ENCODE data around the gene CCHCR1.
"Not testable (repeated sequence)": the region's sequence is repeated elsewhere in the genome, so short reads cannot be mapped to it uniquely, and the experiment has no call there.

CCHCR1 gene, protein sequence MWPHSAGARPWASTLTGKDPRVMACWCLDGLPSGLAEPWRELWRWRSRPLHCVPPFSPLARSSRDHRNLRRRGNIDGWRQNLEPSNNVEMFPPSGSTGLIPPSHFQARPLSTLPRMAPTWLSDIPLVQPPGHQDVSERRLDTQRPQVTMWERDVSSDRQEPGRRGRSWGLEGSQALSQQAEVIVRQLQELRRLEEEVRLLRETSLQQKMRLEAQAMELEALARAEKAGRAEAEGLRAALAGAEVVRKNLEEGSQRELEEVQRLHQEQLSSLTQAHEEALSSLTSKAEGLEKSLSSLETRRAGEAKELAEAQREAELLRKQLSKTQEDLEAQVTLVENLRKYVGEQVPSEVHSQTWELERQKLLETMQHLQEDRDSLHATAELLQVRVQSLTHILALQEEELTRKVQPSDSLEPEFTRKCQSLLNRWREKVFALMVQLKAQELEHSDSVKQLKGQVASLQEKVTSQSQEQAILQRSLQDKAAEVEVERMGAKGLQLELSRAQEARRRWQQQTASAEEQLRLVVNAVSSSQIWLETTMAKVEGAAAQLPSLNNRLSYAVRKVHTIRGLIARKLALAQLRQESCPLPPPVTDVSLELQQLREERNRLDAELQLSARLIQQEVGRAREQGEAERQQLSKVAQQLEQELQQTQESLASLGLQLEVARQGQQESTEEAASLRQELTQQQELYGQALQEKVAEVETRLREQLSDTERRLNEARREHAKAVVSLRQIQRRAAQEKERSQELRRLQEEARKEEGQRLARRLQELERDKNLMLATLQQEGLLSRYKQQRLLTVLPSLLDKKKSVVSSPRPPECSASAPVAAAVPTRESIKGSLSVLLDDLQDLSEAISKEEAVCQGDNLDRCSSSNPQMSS

DNA sequence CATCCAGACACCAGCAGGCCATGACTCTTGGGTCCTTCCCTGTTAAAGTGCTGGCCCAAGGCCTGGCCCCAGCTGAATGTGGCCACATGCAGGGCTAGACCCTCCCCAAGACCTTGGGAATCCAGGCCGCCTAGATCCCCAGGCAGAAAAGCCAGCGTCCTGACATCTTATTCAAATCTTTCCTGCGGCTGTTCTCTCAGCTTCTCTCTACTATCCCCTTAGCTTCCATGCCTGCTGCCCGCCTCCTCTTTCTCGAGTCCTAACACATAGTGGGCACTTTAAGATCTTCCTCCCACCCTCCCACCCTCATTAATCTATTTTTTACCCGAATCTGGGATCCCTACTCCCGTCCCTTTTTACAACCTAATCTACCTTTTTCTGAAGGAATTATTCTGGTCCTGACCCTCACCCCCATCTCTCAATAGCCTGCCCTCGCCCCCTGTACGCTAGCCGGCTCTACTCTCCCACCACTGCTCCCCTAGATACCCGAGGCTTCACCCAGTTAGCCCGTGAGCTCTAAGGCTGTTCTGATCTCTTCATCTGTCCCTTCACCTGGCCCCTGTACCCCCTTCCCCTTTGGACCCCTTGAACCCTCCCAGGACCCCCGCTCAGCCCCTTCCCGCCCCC is at the start of gene CCHCR1:
CCHCR1 (minus strand) TSS at position 290 of the 627 bp plus-strand sequence; CDS start at position 88, 202 bp downstream.
- DNase-seq, result no peak

DNA sequence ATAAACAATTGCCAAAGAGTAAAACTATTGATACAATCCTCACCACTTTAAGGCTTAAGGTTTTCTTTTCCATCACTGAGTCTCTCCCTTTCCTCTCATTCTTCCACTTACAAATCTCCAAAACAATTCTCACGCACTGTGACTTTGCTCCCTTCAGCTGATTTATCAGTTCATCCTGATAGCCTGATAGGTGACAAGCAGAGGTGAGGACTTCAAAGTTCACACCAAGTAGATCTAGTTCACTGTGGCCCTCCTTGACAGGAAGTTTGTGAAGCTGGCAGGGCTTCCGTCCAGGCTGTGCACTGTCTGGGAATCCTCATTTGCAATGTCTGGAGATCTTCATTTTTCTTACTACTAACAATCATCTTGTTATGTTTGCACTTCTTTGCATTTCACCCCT is 48.0 kb upstream of the CCHCR1 start:
- DNase-seq, result no peak

DNA sequence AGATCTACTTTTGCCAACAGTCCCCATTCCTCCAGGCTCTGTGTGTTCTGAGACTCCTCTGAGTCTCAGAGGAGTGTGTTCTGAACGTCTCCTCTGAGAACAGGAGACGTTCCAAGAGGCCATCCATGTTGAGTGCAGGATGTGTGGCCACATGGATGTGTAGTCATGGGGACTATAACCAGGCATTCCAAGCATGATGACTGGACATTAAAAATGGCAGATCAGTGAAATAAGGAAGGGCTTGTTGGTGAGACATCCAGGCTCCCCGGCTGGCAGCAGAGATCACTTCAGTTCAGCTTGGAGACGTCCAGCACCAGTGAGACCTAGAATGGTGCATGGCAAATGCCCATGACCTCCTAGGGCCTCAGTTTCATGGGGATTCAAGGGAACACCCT is 47.1 kb upstream of the CCHCR1 start:
- DNase-seq, result no peak

DNA sequence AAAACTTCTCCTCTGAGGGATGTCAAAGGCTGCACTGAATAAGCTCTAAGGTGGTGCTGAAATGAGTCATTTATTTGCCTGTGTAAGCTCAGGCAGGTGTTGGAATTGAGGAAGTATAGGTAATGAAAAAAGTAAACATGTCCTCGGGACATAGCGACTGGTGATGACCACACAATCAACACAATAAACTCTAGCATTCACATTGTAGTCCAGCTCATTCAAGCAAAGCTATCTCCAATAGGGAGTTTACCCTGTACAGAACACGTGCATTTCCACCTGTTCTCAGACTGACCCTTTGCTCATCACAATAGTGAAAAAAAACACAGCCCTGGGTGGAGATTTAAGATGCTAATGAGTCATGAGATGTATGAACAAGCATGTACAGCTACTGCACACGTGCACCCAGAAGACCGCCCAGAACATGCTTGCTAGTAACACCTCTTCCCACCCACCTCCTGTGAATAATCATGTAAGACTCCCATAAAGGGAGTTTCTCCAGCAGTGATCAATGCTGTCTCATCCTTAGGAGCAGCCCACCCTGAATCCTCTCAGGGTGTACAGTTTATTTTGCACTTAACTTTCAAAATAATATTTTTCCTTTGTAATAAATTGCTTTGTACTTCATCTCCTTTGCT is 45.9 kb upstream of the CCHCR1 start:
- peak; percentile 64 to 73 for DNase-seq

DNA sequence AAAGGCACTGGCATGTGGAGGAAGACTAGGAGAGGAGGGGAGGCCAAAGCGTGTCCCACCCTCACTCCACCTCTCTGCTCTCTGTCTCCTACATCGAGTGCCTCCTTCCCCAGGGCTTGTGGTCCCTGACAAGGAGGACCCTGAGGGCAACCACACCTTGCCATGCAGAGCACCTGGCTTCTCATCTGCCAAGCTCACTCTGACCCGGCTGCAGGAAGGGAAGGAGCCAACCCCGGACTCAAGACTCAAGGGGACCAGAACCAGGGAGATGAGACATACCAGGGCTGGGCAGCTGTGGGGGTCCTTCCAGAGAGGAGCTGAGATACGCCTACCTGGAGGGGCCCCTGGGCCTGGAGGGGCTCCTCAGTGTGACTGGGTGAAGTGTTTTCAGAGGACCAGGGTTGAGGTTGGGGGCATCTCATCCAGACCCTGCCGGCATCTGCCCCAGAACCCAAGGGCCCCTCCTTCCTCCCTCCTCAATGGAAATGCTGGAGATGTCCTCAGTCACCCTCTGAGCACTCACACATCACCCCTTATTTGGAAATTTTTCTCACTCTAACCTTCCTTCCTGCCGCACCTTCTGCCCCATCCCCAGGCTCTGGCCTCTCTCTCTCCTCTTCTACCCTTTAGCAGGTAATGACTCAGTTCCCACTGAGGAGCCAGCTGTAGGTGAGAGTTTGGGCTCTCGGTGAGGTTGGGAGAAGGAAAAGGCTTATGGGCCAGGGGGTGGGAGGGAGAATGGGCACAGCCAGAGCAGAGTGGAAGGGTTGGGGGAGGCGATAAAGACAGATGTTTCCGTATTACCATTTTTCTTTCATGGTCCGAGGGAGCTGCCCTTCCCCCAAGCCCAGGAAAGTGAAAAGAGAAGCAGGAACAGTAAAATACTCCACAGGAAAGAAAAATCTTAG is 44.9 kb upstream of the CCHCR1 start:
- DNase-seq, result no peak

DNA sequence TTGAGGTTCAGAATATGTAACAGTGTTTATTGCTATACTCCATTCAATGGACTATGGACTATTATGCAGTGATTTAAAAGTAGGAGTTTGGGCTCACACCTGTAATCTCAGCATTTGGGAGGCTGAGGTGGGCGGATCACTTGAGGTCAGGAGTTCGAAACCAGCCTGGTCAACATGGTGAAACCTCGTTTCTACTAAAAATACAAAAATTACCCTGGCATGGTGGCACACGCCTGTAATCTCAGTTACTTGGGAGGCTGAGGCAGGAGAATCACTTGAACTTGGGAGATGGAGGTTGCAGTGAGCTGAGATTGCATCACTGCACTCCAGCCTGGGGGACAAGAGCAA is 41.5 kb upstream of the CCHCR1 start:
- not testable (repeated sequence) for DNase-seq

DNA sequence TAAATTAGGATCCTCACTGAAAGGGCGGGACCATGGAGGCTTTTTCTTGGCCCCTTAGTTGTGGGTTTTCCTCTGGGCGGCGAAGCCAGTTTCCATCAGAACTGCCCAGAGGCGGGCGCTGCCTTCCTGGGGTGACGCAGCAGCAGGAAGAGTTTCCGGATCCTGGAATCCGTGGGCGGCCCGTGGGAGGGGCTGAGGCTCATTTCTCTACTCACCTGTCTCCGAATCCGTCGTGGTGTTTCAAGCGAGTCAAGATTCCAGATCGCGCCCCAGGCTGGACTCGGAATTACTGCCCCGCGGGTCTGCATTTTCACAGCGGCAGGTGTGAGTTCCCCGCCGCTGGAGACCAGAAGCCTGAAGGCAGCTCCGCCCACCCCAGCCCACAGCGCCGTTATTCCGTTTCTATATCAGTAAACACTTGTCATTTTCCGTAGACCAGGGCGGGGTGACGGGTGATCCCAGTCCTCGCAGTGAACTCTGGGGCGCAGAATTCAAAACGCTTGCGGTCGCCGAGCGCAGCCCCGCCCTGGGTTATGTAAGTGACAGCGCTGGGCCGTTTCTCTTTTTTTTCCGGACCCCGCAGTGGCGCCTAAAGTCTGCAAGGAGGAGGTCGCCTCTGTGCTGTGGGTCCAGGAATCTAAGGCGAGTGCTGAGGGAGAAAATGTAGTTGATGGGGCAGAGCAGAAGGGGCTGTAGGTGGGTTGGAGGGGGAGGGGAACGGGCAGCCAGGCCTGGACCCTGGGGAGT is 40.1 kb upstream of the CCHCR1 start:
- DNase-seq, result peak; percentile 94

DNA sequence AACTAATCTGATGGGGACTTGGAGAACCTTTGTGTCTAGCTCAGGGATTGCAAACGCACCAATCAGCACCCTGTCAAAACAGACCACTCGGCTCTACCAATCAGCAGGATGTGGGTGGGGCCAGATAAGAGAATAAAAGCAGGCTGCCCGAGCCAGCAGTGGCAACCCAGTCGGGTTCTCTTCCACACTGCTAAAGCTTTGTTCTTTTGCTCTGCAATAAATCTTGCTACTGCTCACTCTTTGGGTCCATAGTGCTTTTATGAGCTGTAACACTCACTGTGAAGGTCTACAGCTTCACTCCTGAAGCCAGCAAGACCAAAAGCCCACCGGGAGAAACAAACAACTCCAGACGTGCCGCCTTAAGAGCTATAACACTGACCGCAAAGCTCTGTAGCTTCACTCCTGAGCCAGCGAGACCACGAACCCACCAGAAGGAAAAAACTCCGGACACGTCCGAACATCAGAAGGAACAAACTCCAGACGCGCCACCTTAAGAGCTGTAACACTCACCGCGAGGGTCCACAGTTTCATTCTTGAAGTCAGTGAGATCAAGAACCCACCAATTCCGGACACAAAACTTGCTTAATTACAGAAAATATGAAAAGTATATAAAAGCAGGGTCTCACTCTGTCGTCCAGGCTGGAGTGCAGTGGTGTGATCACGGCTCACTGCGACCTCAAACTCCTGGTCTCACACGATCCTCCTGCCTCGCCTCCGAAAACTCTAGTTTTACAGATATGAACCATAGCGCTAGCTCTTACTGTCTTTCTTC is 38.8 kb upstream of the CCHCR1 start:
- peak in 1 of 2 experiments; percentile 55 for DNase-seq

DNA sequence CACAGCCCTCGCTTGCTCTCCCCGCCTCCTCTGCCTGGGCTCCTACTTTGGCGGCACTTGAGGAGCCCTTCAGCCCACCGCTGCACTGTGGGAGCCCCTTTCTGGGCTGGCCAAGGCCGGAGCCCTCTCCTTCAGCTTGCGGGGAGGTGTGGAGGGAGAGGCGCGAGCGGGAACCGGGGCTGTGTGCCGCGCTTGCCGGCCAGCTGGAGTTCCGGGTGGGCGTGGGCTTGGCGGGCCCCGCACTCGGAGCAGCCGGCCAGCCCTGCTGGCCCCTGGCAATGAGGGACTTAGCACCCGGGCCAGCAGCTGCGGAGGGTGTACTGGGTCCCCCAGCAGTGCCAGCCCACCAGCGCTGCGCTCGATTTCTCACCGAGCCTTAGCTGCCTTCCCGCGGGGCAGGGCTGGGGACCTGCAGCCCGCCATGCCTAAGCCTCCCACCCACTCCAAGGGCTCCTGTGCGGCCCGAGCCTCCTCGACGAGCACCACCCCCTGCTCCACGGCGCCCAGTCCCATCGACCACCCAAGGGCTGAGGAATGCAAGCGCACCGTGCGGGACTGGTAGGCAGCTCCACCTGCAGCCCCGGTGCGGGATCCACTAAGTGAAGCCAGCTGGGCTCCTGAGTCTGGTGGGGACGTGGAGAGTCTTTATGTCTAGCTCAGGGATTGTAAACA is 37.8 kb upstream of the CCHCR1 start:
- DNase-seq, result not testable (repeated sequence)

DNA sequence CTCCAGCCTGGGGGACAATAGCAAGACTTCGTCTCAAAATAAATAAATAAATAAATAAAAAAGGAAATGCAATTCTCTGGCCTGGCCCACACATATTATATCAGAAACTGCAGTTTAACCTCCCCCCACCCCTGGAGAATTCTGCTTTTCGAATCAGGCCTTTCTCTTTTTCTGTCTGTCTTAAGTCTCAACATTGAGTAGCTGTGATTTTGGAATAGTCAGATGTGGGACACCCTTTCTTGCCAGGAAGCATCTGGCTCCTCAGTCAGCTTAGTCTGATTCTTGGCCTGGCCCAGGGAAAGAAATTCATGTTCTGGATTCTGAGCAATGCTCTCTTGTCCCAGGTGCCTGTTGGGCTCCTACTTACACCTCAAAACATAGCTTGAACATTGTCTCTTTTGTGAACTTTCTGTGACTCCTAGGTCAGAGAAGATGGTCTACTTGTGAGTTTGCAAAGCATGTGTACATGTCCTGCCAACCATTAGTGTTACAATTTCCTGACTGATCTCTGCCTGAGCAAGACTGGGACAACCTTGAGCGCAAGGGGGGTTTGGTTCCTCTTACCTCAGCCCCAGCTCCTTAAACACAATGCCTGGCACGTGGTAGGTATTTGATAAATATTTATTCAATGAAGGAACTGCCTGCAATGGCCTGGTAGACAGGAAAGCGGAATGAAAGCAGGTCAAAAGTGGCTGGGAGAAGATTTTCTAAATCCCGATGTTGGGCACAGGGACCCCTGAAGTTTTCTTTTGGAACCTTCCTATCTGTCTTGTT is 36.6 kb upstream of the CCHCR1 start:
- DNase-seq, result no peak

DNA sequence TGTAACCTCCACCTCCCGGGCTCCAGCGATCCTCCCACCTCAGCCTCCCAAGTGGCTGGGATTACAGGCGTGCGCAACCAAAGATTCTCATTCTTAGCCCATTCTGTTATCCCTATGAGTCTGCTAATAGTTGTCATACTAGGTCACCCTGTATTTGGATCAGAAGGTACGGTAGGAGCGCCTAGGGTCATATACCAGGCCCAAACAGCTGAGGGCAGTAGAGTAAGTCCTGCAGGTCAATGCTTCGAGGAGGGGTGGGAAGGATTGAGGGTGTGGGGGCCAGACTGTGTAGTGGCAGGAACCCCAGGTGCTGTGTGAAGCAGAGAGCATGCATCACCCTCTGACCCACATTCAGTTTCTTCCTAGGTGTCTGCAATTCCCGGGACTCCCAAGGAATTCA is 35.6 kb upstream of the CCHCR1 start:
- DNase-seq, result no peak

DNA sequence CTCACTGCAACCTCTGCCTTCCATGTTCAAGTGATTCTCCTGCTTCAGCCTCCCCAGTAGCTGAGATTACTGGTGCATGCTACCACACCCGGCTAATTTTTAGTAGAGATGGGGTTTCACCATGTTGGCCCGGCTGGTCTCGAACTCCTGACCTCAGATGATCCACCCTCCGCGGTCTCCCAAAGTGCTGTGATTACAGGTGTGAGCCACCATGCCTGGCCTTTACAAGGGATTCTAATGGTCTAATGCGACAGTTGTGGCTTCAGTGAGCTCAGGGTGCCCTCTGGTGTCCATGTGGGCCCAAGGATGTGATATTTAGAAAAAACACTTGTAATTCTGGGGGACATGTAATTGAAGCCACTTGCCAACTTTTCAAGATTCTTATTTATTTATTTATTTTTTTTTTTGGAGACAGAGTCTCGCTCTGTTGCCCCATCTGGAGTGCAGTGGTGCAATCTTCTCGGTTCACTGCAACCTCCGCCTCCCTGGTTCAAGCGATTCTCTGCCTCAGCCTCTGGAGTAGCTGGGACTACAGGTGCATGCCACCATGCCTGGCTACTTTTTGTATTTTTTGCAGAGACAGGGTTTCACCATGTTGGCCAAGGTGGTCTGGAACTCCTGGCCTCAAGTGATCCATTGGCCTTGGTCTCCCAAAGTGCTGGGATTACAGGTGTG is 35.0 kb upstream of the CCHCR1 start:
- DNase-seq, result peak; percentile 74 to 75

DNA sequence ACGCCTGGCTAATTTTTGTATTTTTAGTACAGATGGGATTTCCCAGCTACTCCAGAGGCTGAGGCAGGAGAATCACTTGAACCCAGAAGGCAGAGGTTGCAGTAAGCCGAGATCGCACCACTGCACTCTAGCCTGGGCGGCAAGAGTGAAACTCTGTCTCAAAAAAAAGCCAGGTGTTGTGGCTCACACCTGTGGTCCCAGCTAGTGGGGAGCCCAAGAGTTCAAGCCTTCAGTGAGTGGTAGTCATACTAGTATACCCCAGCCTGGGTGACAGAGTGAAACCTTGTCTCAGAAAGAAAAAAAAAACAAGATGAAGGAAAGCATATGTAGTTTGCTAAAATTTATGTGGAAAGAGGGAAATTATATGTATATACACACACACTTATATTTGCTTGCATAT is 32.9 kb upstream of the CCHCR1 start:
- no peak for DNase-seq

DNA sequence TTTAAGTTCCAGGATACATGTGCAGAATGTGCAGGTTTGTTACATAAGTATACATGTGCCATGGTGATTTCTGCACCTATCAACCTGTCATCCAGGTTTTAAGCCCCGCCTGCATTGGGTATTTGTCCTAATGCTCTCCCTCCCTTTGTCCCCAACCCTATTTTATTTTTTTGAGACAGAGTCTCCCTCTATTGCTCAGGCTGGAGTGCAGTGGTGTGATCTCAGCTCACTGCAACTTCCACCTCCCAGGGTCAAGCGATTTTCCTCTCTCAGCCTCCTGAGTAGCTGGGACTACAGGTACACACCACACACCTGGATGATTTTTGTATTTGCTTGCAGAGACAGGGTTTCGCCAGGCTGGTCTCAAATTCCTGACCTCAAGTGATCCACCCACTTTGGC is 31.6 kb upstream of the CCHCR1 start:
- not testable (repeated sequence) for DNase-seq

DNA sequence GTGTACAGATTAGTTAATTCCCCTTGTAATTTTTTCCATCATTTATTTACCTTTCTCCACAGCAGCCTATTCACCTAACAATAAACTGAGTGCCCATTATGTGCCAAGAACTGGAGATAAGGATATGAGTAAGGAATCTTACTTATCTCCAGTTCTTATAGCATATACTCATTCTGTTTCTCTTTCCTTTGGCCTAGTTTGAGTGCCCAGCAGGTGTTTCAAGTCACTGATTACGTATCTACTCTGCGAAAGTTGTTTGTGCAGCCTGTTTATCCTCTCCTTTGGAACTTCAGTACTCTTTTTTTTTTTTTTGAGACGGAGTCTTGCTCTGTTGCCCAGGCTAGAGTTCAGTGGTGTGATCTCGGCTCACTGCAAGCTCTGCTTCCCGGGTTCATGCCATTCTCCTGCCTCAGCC is 30.2 kb upstream of the CCHCR1 start:
- DNase-seq, result no peak

DNA sequence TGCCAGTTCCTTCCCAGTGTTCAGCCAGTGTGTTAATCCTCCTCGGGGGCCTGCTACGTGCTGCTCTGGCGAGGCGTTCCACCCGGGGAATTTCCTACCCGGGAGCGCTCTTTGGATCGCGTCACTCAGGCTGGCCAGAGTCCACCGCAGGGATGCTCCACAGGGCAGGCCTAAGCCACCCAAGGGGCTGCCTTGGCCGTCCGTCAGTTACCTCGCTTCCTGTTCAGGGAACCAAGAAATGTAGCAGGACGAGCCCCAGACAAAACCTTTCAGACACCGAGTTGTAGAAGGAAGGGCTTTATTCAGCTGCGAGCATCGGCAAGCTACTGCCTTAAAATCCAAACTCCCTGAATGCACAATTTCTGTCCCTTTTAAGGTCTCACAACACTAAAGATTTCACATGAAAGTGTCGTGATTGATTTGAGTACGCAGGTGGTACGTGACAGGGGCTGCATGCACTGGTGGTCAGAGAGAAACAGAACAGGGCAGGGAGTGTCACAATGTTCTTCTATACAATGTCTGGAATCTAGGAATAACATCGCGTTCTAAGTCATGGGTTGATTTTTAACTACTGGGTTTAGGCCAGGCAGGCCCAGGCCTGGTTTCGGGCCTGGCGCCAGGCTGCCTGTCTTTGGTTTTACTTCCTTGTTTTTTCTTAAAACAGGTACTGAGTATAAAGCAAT is 28.6 kb upstream of the CCHCR1 start:
- DNase-seq, result no peak

DNA sequence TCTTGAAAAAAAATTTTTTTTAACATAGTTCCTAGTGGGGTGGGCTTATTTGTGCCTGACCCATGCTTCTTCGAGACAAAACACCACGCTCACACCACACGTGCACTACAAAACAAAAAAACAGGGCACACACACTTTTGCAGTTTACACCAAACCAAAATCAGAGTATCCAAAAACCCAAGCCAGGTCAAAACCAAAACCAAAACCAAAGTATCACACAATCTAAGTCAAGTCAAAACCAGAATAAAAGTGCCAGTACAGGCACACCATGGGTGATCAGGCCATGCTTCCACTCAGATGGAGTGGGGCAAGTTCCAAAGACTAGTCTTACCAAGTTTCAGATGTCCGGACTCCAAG is 28.1 kb upstream of the CCHCR1 start:
- not testable (repeated sequence) for DNase-seq

DNA sequence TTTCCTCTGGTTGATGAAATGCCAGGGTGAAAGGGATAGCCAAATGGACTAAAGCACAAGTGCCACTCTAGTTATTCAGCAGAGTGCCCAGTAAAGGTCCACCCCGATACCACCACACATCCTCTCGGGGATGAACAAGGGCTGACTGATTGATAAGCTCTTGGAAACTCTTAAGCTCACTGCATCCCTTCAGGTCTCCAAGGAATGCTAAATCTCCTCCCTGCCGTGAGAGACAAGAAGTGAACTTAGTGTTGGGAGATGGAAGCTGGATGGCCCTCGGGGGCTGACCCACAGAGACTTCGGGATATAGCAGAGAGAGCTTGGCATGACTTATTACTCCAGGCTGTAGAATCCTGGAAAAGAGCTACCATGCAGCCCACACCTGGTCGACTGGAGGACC is 26.3 kb upstream of the CCHCR1 start:
- not testable (repeated sequence) for DNase-seq
